GM18870 (cell line): ENCODE measurements around the gene NLN.
"Not testable (repeated sequence)": the region's sequence is repeated elsewhere in the genome, so short reads cannot be mapped to it uniquely, and the experiment has no call there.

Experiments used
- ATAC-seq: cut with Tn5 transposase; IDR thresholded peaks from one replicate; pipeline ENCODE4 v1.9.1; 2021; ENCODE audit warnings: moderate library complexity; ENCODE audit not compliant: unreplicated experiment

NLN gene

GRCh38 chr5:65805089-65805488, 83.1 kb downstream of the NLN start:
- ATAC-seq, result no peak

- ATAC-seq, result not testable (repeated sequence)
Observed at GRCh38 chr5:65807494-65807893, 85.5 kb downstream of the NLN start.

DNA sequence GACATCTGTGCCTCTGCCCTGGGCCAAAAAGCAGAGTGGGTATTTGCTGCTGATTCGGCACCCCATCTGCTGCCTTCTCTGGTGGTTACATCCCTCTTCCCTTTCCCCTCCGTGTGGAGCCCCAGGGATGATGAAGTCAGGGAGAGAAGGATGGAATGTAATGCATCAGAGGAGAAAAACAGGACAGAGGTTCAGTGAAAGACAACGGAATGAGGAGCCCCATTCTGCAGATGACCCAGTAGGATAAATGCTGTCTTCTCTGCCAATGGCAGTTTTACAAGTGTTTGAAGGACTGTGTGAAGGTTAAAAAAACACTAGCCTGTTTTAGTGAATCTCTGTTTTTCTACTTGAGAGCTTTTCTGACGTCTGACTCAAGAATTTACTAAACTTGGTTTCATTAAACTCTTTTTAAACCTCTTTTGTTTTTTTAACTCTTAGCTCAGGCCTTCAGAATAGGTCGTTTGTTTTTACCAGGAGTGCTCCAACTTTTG, 86.3 kb downstream of the NLN start:
- ATAC-seq, result no peak

DNA sequence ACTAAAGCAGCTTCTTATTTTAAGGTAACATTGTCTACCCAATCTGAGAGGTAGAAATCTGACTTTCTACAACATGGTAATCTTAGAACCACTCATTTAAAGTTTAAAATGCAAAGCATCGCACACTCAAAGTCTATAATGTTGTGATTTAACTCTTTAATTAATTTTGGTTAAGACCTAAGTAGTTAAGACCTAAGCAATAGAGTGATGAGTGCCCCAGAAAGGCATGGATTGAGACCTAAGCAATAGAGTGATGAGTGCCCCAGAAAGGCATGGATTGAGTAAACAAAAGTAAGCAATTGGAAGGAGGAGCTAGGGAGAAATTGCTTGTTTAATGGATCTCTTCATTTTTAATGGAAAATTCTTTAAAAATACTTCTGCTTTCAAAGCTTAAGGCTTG, 86.8 kb downstream of the NLN start:
- no peak for ATAC-seq

DNA sequence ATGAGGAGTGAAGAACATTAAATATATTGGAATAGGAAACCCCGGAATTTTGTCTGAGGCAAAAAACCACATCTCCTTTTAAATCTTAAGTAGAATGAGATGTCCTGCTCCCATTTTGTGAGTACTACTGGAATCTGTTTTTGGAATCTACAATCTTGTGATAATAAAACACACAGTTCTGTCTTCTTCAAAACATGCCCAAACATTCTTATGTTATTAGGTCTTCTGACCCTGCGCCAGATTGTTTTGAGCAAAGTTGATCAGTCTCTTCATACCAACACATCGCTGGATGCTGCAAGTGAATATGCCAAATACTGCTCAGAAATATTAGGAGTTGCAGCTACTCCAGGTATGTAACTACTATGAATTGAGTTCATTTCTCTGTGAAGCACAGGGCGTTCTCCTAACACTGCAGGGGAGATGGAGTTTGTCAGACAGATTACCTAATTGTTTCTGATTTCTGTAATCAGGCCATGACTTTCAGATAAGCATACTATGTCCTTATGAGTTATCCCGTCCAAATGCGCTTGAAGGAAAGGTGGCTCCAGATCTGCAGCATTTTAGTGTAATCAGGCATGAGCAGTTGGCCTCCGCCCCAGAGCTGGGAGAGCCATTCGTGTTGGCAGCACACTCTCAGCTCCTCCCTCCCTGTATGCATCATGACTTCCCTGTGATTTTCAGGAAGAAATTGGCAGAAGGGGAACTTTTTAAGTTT, 88.0 kb downstream of the NLN start:
- no peak for ATAC-seq

DNA sequence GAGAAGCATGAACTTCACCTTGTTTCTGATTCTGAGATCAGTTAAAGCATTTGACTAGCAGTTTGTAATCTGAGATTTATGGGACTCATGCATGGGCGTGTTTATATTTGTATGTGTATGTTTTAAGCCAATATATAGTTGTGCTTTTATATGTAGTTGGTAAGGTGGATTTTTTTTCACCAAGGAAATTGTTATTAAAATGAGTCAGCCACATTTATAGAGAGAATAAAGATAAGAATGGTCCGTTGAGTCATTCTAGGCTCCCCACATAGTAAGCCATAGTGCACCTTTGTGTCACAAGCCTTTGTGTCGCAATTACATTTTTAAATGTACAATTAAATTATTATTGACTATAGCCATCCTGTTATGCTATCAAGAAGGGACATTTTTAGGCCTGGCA, 89.0 kb downstream of the NLN start:
- no peak for ATAC-seq

DNA sequence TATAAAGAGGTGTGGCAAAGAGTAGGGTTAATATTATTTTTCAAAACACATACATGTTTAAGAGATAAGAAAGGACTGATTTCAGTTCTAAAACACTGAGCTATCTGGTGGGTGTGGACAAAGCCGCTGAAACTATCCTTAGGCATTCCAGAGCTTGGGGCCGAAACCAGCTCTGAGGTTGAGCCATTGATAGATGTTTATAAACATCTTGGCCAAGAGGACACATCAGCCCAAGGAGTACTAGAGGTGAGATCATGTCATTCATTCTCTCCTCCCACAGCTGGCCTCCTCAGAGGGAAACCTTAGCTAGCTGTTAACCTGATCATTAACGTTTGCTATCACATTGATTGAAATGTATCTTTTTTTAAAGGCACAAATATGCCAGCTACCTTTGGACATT, 89.9 kb downstream of the NLN start:
- no peak for ATAC-seq

DNA sequence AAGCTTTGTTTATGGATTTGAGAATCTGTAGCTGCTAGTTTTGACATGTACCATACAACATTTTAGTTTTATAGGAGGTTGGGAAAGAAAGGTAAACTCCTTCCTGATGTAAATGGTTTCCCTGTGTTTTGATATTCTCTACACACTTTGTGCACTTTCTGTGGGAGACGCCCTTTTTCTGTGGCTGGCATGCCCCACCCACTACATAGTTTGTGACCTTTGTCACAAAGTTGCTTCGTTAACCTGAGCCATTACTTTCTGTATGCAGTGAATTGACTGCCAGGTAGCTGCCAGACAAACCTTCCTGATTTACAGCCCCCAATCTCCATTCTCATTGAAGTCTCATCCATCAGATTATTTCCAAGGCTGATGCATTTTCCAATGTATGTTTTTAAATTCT, 90.6 kb downstream of the NLN start:
- no peak for ATAC-seq

- ATAC-seq, result no peak
Observed at GRCh38 chr5:65813174-65813573, 91.2 kb downstream of the NLN start.

GRCh38 chr5:65815161-65815560, 93.2 kb downstream of the NLN start:
- ATAC-seq, result no peak

DNA sequence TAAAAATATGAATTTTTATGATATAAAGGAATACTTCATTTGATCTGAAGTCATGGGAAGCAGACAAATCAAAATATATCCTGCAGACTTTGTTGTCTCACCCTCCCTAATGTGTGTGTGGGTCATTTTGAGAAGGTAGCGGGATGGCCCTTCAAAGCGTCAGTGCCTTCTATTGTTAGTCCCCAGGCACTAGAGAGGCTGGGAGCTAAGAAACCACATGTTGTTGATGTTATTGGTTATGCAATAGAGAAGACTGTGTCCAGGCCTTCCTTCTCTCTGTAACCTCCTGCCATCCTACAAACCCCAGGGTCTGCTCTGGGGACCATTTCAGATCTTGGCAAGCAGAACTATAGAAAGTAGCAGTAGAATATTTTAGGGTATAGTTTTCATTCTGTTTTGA, 94.7 kb downstream of the NLN start:
- ATAC-seq, result no peak

- no peak for ATAC-seq
Observed at GRCh38 chr5:65817931-65818330, 95.9 kb downstream of the NLN start.

DNA sequence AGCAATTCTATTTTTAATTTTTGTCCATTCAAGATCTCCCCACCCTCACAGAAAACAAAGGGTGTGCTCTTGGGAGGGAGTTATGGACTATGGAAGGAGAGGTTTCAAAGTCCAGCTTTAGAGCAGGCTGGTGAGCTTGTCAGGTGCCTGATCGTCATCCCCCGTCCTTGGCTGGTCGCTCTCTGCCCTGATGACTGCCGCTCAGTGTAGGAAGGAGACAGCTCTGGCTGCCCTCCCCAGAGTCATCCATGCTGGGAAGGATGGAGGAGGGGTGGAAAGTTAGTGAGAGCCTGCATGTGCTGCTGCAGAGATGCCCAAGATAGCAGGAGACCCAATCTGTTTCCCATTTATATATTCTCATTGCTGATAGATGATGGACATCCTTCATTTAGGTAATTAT, 96.6 kb downstream of the NLN start:
- ATAC-seq, result no peak

GRCh38 chr5:65819215-65819904, 97.4 kb downstream of the NLN start:
- no peak for ATAC-seq

DNA sequence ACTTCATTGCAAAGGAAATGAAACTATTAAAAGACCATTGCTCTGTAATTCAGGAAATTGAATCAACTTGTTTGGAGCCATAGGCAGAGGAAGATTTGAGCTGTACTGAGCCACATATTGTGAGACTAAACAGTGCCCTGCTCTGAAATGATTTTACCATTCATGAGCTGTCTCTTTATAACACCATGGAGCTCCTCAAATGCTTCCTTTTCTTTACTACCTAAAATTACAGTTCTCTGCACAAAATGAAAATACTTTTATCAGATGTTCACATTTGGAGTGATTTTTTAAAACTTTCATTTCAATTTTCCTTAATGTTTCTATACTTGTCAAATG, 97.9 kb downstream of the NLN start:
- no peak for ATAC-seq

DNA sequence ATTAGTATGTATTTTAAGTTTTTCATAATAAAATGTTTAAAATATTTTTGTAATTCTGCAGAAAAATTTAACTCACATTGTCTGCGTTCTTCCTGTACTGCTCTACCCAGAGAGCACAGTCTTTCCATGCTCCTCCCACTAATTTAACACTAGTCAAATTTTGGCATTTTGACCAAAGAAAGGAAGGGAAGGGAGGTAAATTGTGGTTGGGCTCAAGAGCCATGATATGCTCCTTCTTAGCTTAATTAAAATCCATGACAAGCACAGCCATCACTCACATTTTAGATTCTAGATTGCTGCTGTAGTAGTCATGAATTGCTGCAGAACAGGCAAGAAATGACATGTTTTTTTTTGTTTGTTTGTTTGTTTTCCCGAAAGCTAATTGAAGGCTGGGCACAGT, 98.4 kb downstream of the NLN start:
- no peak for ATAC-seq

DNA sequence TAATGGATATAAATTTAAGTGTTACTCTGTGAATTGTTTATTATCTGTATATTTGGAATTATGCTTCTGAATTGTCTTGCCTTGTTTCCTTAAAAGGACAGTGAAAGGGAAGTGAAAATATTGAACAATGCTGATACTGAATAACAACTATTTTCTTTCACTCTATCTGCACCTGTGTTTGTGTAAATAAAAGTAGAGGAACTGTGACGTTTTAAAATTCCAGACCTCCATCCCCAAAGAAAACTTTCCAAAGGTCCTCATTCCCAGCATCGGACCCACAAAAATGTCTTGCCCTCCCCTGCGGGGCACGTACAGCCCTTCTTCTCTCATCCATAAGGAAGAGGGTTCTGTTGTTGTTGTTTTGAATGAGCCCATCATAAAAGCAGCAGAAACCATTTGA, 100.0 kb downstream of the NLN start:
- no peak for ATAC-seq

- ATAC-seq, result no peak
Observed at GRCh38 chr5:65822710-65823109, 100.7 kb downstream of the NLN start.

DNA sequence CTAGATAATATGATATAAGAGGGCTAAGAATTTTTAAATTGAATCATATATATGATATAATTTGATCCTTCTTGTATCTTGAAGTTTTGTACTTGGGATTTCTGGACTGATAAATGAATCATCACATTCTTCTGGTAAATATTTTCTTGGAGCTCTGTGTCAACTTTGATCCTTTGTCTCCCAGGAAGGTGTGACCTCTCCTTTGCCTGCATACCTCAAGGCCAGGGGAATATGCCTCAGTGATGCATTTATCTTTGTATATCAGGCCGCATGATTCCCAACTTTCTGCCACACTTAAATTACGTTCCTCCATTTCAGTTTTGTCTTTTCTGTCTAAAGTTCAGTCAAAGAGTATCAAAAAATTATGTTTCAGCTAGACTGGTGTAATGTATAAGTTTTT, 101.2 kb downstream of the NLN start:
- ATAC-seq, result no peak

DNA sequence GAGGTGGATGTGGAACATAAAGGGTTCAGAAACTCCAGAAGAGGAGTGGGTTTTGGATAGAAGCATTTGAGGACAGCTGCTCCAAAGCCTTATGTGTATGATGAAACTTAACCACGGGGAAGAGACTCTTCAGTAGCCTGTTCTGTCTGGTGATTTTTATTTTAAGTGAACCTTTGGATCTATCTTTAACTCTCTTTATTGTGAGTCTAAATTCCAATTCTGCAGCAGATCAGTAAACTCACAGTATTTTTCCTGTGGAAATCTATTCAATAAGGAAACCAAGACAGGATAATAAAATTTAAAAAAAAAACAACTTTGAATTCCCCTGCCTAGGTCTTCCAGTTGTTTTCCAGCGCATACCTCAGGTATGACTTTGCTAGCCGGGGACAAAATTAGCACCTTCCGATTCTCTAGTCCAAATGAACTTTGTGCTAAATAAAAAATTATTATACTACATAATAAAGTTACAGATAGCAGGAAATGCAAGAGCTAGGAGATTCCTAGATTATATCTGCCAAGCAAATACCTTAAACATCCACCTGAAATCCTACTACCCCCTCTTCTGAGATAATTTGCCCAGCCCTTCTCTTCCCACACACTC, 101.9 kb downstream of the NLN start:
- no peak for ATAC-seq

- peak; percentile 68 for ATAC-seq
Observed at GRCh38 chr5:65825408-65826328, 103.7 kb downstream of the NLN start.
